ENCODE measurements around the gene CLEC2L. TPM values are rescaled to one million over a fixed set of nuclear protein-coding genes. Genes with fewer than 3 reads are reported as not detected.

CLEC2L gene
- total RNA-seq, 1 donor from 2014 or later: not detected

- DNase-seq (ENCODE audit: low read depth, low spot score): no peak
Observed at GRCh38 chr7:139522830-139523198, 671 bp upstream of the CLEC2L start.

GRCh38 chr7:139523968-139524815 lies 707 bp downstream of the CLEC2L start:
- no peak for DNase-seq (ENCODE audit: low read depth, low spot score)

DNA sequence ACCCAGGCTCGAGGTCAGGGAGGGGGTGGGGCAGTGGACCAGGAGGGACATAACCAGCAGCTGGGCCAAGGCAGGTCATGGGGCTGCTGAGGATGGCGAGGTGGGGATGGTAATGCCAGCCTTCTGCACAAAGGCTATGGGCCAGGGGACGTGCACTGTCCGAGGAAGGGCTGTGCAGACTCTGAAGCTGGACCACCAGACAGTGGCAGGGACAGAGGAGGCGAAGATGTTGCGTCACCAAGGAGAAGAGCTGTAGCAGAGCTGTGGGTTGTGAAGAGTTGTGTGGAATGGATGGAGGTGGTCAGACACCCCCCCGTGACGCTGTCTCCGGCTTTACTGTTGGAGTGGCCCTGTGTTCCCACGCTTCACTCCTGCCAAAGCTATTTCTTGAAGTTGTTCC lies 1.8 kb downstream of the CLEC2L start:
- DNase-seq (ENCODE audit: low read depth, low spot score): no peak

GRCh38 chr7:139525750-139526149 lies 2.3 kb downstream of the CLEC2L start:
- no peak for DNase-seq (ENCODE audit: low read depth, low spot score)

DNA sequence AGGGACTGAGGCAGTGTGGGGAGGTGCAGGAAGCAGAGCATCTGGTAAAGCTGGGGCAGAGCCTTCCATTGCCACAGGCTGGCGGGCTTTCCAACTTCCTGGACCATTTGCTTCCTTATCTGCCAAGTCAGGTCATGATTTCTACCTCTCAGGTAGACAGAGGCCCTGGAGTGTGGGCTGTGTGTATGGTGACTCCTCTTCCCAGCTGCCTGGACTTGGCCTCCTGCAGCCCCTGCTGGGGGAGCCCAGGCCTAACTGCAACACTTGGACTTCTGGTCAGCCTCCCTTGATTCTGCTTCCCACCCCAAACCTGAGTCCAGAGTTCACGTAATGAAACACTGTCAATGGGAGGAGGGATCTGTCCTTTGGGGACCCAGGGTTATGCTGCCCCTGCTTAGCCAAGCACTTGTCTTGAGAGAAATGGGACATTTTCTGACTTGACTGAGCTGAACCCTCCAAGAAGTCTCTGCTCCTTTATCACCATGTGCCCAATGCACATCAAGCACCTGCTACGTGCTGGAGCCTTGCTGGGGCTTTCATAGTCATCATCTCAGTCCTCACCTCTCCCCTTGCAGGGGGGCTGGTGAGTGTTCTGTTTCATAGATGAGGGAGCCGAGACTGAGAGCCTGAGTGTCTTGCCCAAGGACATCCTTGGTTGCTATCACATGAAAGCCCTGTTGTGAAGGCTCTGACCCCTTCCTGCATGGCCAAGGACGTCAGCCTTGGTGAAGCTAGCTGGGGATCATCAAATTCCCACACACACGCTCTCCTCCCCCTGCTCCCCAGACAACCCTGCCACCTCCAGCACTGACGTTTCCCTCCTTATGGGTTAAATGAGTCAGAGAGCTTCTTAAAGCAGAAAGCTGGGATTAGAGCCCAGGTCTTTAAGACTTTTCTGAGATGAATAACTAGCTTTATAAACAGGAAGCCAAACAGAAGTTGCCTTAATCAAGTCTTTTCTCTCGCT lies 3.4 kb downstream of the CLEC2L start:
- DNase-seq (ENCODE audit: low read depth, low spot score): no peak

DNA sequence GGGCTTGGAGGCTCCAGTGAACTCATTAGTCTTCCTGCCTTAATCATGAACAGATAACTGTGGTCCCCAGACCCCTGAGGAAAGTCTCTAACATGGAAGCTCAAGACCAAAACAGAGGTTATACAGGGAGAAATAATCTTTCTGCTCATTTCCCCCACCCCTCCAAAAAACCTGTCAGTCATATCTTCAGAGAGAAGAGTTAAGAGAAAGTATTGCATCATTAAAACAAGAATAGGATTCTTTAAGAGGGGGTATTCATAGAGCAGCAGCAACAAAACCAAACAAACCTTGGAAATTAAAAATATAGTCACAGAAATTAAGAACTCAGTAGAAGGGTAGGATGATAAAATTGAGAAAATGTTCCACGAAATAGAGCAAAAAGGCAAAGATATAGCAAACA lies 7.6 kb downstream of the CLEC2L start:
- no peak for DNase-seq (ENCODE audit: low read depth, low spot score)

DNA sequence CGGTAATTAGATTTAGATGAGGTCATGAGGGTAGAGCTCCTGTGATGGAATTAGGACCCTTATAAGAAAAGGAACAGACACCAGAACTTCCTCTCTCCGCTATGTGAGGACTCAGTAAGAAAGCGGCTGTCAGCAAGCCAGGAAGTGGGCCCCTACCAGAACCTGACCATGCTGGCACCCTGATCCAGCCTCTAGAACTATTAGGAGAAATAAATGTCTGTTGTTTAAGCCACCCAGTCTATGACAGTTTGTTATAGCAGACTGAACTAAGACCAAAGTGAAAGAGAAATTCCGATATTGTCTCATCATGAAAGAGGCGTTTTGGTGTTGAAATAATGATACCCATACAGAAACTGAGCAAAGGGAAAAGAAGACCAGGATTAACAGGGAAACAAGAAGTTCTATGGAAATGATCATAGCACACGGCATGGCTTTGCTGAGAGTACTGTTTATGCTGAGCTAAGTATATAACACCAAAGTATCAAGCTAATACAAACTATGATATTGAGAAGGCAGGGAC lies 9.2 kb downstream of the CLEC2L start:
- DNase-seq (ENCODE audit: low read depth, low spot score): no peak

GRCh38 chr7:139534096-139534495 lies 10.6 kb downstream of the CLEC2L start:
- DNase-seq (ENCODE audit: low read depth, low spot score): no peak

- no peak for DNase-seq (ENCODE audit: low read depth, low spot score)
Observed at GRCh38 chr7:139534966-139535651, 11.6 kb downstream of the CLEC2L start.

- DNase-seq (ENCODE audit: low read depth, low spot score): no peak
Observed at GRCh38 chr7:139536152-139536551, 12.7 kb downstream of the CLEC2L start.

GRCh38 chr7:139538881-139539635 lies 15.6 kb downstream of the CLEC2L start:
- DNase-seq (ENCODE audit: low read depth, low spot score): no peak

- no peak for DNase-seq (ENCODE audit: low read depth, low spot score)
Observed at GRCh38 chr7:139540203-139540602, 16.7 kb downstream of the CLEC2L start.

DNA sequence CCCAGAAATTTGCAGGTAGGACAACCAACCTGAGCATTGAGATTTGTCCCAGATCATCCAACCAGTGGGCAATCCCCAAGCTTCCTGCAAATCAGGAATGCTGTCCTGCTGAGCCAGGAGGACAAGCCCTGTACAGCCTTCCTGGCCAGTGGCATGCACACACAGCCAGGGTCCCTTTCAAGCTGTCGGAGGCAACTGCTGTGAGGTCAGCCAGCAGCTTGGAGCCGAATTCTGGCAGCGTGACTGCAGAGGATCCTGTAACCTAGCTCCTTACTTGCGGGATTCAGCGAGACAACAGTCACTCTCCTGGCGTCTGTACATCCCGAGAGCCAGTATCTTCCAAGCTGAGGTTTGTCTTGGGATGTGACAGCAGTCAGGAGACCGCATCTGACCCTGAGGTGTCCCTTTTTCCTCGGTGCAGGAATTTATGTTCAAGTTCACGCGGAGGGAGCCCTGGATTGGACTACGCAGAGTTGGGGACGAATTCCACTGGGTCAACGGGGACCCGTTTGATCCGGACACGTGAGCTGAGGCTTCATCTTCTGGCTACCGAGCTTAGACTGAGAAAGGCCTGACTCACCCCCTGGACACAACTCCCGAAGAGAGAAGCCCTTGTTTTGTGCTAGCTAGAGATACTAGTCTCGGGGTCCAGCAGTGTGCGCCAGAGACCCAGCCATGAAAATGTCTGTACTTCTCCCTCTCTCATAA lies 18.3 kb downstream of the CLEC2L start:
- DNase-seq (ENCODE audit: low read depth, low spot score): no peak

- DNase-seq (ENCODE audit: low read depth, low spot score): no peak
Observed at GRCh38 chr7:139542308-139543151, 19.0 kb downstream of the CLEC2L start.

DNA sequence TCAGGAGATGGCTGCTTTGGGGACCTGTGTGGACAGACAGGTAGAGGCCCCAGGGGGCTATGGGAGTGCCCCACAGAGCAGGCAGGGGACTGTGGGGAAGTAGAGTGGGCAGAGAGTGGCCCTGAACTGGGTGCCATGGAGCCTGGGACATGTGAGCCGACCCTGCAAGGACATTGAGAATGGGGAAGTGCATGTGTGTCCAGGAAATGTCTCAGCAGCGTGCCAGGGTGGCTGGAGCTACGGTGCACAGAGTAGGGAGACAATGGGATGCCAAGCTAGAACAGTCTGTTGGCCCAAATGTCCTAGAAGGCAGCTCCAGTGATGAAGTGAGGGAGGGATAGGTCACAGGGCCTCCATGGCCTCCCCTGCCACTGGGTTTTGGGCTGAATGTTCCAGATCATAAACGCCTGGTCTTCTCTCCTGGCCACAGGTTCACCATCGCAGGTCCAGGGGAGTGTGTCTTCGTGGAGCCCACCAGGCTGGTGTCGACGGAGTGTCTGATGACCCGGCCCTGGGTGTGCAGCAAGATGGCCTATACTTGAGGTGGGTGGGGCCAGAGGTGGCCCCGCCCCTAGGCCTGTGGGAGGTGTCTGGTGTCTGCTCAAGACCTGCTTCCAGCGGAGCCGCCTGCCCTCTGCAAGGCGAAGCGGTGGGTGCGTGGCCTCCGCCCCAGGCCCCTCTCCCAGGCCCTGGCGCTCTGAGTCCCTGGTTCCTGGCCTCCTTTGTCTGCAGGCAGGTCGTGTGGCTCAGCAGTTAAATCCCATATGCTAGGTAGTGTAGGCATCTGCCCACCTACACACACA lies 20.5 kb downstream of the CLEC2L start:
- no peak for DNase-seq (ENCODE audit: low read depth, low spot score)

- no peak for DNase-seq (ENCODE audit: low read depth, low spot score)
Observed at GRCh38 chr7:139544645-139545044, 21.2 kb downstream of the CLEC2L start.

GRCh38 chr7:139548302-139549028 lies 25.0 kb downstream of the CLEC2L start:
- no peak for DNase-seq (ENCODE audit: low read depth, low spot score)
